Fibroblast of lung (primary cell): ENCODE data around the gene XYLT1. TPM values are rescaled to one million over a fixed set of nuclear protein-coding genes. Genes with fewer than 3 reads are reported as not detected.

Source experiments
- DNase-seq, 2 donors: peaks; one replicate each; pipeline versions ENCODE4 v3.0.0 to v3.0.0-alpha.2; 2010; ENCODE audit warnings: low read depth in 2 of 2
- H2AFZ ChIP-seq: 2 replicates; pipeline ENCODE4 v1.5.1; 2012; ENCODE audit warnings: low read length, control low read depth, inconsistent platforms
- H3K27ac ChIP-seq: 2 replicates; pipeline ENCODE4 v1.5.1; 2011; ENCODE audit warnings: low read length, control low read depth; ENCODE audit not compliant: insufficient read depth
- H3K27me3 ChIP-seq: 2 replicates; pipeline ENCODE4 v1.5.1; 2011; ENCODE audit warnings: mild to moderate bottlenecking, low read length; ENCODE audit not compliant: control insufficient read depth, insufficient read depth
- H3K36me3 ChIP-seq: 2 replicates; pipeline ENCODE4 v1.5.1; 2011; ENCODE audit warnings: low read length; ENCODE audit not compliant: control insufficient read depth, insufficient read depth
- H3K4me1 ChIP-seq: 2 replicates; pipeline ENCODE4 v1.5.1; 2011; ENCODE audit warnings: low read length; ENCODE audit not compliant: control insufficient read depth, insufficient read depth; ENCODE audit errors: extremely low read depth
- H3K4me2 ChIP-seq: 2 replicates; pipeline ENCODE4 v1.5.1; 2011; ENCODE audit warnings: low read length, control low read depth; ENCODE audit not compliant: insufficient read depth; ENCODE audit errors: extremely low read depth
- H3K4me3 ChIP-seq, 4 experiments: fragments of 200-600 bp in 1 of 4; sonication (generic) in 1 of 4; replicated peaks in 1 of 4; 2 replicates each; pipeline ENCODE4 v1.5.1; 2011 to 2016; ENCODE audit warnings: low read length in 4 of 4, low read depth in 3 of 4, mild to moderate bottlenecking in 3 of 4, control low read depth in 2 of 4, inconsistent platforms in 1 of 4, mixed read lengths in 1 of 4; ENCODE audit not compliant: insufficient read depth in 1 of 4; ENCODE audit errors: control extremely low read depth in 1 of 4
- H3K79me2 ChIP-seq: 2 replicates; pipeline ENCODE4 v1.5.1; 2012; ENCODE audit warnings: mild to moderate bottlenecking, low read length, inconsistent platforms; ENCODE audit not compliant: control insufficient read depth, insufficient read depth
- H3K9ac ChIP-seq: 2 replicates; pipeline ENCODE4 v1.5.1; 2011; ENCODE audit warnings: mild to moderate bottlenecking, low read length, control low read depth; ENCODE audit not compliant: insufficient read depth
- H3K9me3 ChIP-seq: 2 replicates; pipeline ENCODE4 v1.5.1; 2012; ENCODE audit warnings: low read depth, low read length; ENCODE audit not compliant: control insufficient read depth, insufficient read depth
- H4K20me1 ChIP-seq: 2 replicates; pipeline ENCODE4 v1.5.1; 2011; ENCODE audit warnings: low read length; ENCODE audit not compliant: control insufficient read depth, insufficient read depth; ENCODE audit errors: extremely low read depth
- EZH2 ChIP-seq: IDR thresholded peaks from 2 replicates; pipeline ENCODE4 v1.5.1; 2012; ENCODE audit warnings: low read length, control low read depth, mild to moderate bottlenecking; ENCODE audit errors: missing control alignments
- polyA plus RNA-seq, 2 donors: library from polyadenylated mRNA; depleted of rRNA in 1 of 2; stranded (reverse) in 1 of 2; unstranded in 1 of 2; fragments of >200 nt; gene quantifications; 2 replicates each; pipeline ENCODE4 v1.2.1, GENCODE V29; 2011 to 2012; ENCODE audit warnings: missing spikeins in 1 of 2
- total RNA-seq: library from RNA; depleted of rRNA; stranded (reverse); fragments of >200 nt; gene quantifications from 2 replicates; pipeline ENCODE4 v1.2.1, GENCODE V29; 2014
- TF ChIP-seq, protein P1 (sequence below), 2 donors: IDR thresholded peaks in 1 of 2; conservative IDR thresholded peaks in 1 of 2; 1 replicate in 1 of 2; 2 replicates in 1 of 2; pipeline ENCODE4 v1.5.1; 2011 to 2012; ENCODE audit warnings: low read length in 2 of 2, control low read depth in 1 of 2, inconsistent platforms in 1 of 2, low read depth in 1 of 2, mild to moderate bottlenecking in 1 of 2

Gene XYLT1
- total and polyA plus RNA-seq, 2 donors (not counting 1 experiment from before 2014, with no cell fraction given) = 9.3 to 21.8 TPM

DNA sequence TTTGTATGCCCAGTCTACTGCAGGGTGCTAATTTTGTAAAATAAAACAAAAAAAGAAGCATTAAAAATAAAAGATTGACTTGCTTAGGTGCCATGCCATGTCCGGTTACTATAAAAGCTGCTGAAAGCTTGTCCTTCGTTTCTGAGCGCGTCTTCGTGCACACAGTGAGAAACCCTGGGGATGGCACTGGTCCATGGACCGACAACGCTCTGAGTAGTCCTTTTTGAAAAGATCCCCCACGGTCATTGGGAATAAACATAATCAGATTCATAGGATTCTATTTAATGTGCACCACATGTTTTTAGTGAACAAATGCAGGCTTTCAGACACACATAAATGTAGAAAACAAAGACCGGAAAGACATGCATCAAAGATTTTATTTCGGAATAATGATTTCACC, 146.3 kb downstream of the XYLT1 start:
- Histone ChIP-seq H3K9ac (no peak overlapping the region), H3K4me1 (no peaks in the 10 kb centered on the region), H3K4me3 (no peak overlapping the region), H2AFZ (no peak overlapping the region), H4K20me1 (no peaks in the 10 kb centered on the region), H3K79me2 (no peaks in the 10 kb centered on the region), H3K36me3 (no peaks in the 10 kb centered on the region), H3K4me2 (no peak overlapping the region), H3K9me3 (no peaks in the 10 kb centered on the region), H3K27ac (no peak overlapping the region), H3K27me3 (no peaks in the 10 kb centered on the region)
- no peak for DNase-seq
- TF ChIP-seq EZH2 = no peak
- TF ChIP-seq, protein P1, sequence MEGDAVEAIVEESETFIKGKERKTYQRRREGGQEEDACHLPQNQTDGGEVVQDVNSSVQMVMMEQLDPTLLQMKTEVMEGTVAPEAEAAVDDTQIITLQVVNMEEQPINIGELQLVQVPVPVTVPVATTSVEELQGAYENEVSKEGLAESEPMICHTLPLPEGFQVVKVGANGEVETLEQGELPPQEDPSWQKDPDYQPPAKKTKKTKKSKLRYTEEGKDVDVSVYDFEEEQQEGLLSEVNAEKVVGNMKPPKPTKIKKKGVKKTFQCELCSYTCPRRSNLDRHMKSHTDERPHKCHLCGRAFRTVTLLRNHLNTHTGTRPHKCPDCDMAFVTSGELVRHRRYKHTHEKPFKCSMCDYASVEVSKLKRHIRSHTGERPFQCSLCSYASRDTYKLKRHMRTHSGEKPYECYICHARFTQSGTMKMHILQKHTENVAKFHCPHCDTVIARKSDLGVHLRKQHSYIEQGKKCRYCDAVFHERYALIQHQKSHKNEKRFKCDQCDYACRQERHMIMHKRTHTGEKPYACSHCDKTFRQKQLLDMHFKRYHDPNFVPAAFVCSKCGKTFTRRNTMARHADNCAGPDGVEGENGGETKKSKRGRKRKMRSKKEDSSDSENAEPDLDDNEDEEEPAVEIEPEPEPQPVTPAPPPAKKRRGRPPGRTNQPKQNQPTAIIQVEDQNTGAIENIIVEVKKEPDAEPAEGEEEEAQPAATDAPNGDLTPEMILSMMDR (conservative IDR thresholded peaks at IDR 0.05 in 1 of 2, IDR thresholded peaks at IDR 0.05 in 1 of 2; ENCODE audit: low read depth in 1 of 2, low read length in 2 of 2) = no peak

DNA sequence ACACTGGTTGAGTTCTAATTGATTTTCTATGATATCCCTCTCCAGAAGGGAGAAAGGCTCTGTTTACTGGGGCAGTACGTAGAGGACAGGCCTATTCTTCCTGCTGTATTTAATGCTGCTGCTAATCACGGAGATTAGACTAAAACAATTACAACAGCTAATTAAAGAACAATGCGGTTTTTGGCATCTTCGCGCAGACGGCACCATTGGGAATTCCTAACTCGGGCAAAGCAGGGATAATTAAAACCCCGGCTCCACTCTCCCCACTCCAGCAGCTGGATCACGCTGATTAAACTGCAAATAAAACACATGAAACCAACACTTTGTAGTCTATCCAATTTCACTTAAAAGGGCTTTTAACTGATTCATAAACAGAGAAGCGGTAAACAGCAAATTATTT, 147.6 kb downstream of the XYLT1 start:
- Histone ChIP-seq H4K20me1 (no peaks in the 10 kb centered on the region), H3K27ac (no peak overlapping the region), H3K27me3 (no peaks in the 10 kb centered on the region), H3K4me2 (no peak overlapping the region), H3K4me3 (no peak overlapping the region), H3K9me3 (no peaks in the 10 kb centered on the region), H3K79me2 (no peaks in the 10 kb centered on the region), H3K4me1 (no peaks in the 10 kb centered on the region), H3K36me3 (no peaks in the 10 kb centered on the region), H2AFZ (no peak overlapping the region), H3K9ac (no peak overlapping the region)
- TF ChIP-seq, protein P1 (conservative IDR thresholded peaks at IDR 0.05 in 1 of 2, IDR thresholded peaks at IDR 0.05 in 1 of 2; ENCODE audit: low read depth in 1 of 2, low read length in 2 of 2) = no peak
- TF ChIP-seq EZH2 = no peak
- no peak for DNase-seq

DNA sequence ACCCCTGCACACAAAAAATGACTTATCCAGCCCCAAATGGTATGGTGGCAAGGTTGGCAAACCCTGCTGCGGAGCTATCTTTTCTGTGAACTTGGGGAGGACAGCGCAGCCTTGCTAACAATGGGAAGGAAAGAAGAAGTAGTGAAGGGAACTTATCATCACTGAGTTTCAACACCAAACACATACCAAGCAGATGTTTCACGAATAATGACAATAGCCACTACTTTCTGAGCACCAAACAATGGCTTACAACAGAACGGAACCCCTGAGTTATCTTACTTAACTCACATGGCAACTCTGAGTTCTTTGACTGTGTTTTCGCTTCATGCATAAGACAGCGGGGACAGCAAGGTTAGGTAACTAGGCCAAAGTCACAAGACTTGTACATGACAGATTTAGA, 148.9 kb downstream of the XYLT1 start:
- Histone ChIP-seq H3K27ac (no peak overlapping the region), H2AFZ (no peak overlapping the region), H3K79me2 (no peaks in the 10 kb centered on the region), H3K36me3 (no peaks in the 10 kb centered on the region), H3K4me2 (no peak overlapping the region), H3K9me3 (no peaks in the 10 kb centered on the region), H3K4me3 (no peak overlapping the region), H3K9ac (no peak overlapping the region), H3K27me3 (no peaks in the 10 kb centered on the region), H3K4me1 (no peaks in the 10 kb centered on the region), H4K20me1 (no peaks in the 10 kb centered on the region)
- DNase-seq = no peak
- no peak for TF ChIP-seq EZH2
- TF ChIP-seq, protein P1 (conservative IDR thresholded peaks at IDR 0.05 in 1 of 2, IDR thresholded peaks at IDR 0.05 in 1 of 2; ENCODE audit: low read depth in 1 of 2, low read length in 2 of 2) = no peak
